Suprapubic skin (tissue), 4 donors: Measurements from ENCODE around the gene FCHSD1.

Experiments used
- CTCF ChIP-seq, 2 donors: fragments of 200-600 bp in 1 of 2; fragments of 450-650 bp in 1 of 2; sonication (generic) in 1 of 2; IDR thresholded peaks; one replicate each; pipeline ENCODE4 v1.5.1; 2016 to 2019; ENCODE audit warnings: antibody characterized with exemption in 2 of 2, mild to moderate bottlenecking in 1 of 2, moderate library complexity in 1 of 2
- EP300 ChIP-seq: sonication (generic); formaldehyde crosslinking; IDR thresholded peaks from one replicate; pipeline ENCODE4 v1.6.1; 2017; ENCODE audit warnings: antibody characterized with exemption
- POLR2A ChIP-seq, 2 donors: fragments of 450-650 bp; IDR thresholded peaks; one replicate each; pipeline ENCODE4 v1.6.1; 2017; ENCODE audit warnings: antibody characterized with exemption in 2 of 2, mild to moderate bottlenecking in 2 of 2, moderate library complexity in 2 of 2
- POLR2AphosphoS5 ChIP-seq, 3 donors: sonication (generic); formaldehyde crosslinking; IDR thresholded peaks; one replicate each; pipeline ENCODE4 v1.6.1; 2017; ENCODE audit warnings: antibody characterized with exemption in 3 of 3

GRCh38 chr5:141649056-141649688 is 2.0 kb downstream of the FCHSD1 start:
- TF ChIP-seq POLR2A (IDR thresholded peaks at IDR 0.05) (no peak), CTCF (IDR thresholded peaks at IDR 0.05) (no peak), POLR2AphosphoS5 (IDR thresholded peaks at IDR 0.05) (no peak), EP300 (no peak)
